Esophagus muscularis mucosa (tissue), 3 donors: ENCODE measurements around the gene IGFALS.

Source experiments
- POLR2AphosphoS5 ChIP-seq, 2 donors: sonication (generic); formaldehyde crosslinking; IDR thresholded peaks; one replicate each; pipeline ENCODE4 v1.6.1; 2017; ENCODE audit warnings: antibody characterized with exemption in 2 of 2
- TF ChIP-seq, protein P1 (sequence below), 3 experiments: fragments of 200-600 bp in 2 of 3; fragments of 450-650 bp in 1 of 3; sonication (generic) in 2 of 3; IDR thresholded peaks; one replicate each; pipeline ENCODE4 v1.5.1; 2017 to 2019; ENCODE audit warnings: antibody characterized with exemption in 3 of 3, mild to moderate bottlenecking in 2 of 3, moderate library complexity in 1 of 3

GRCh38 chr16:1769402-1770300, 23.9 kb downstream of the IGFALS start:
- TF ChIP-seq, protein P1, sequence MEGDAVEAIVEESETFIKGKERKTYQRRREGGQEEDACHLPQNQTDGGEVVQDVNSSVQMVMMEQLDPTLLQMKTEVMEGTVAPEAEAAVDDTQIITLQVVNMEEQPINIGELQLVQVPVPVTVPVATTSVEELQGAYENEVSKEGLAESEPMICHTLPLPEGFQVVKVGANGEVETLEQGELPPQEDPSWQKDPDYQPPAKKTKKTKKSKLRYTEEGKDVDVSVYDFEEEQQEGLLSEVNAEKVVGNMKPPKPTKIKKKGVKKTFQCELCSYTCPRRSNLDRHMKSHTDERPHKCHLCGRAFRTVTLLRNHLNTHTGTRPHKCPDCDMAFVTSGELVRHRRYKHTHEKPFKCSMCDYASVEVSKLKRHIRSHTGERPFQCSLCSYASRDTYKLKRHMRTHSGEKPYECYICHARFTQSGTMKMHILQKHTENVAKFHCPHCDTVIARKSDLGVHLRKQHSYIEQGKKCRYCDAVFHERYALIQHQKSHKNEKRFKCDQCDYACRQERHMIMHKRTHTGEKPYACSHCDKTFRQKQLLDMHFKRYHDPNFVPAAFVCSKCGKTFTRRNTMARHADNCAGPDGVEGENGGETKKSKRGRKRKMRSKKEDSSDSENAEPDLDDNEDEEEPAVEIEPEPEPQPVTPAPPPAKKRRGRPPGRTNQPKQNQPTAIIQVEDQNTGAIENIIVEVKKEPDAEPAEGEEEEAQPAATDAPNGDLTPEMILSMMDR (IDR thresholded peaks at IDR 0.05), result no peak
- TF ChIP-seq POLR2AphosphoS5 (IDR thresholded peaks at IDR 0.05), result no peak
